ENCODE measurements around the gene FBXW2.

The FBXW2 gene

GRCh38 chr9:120720404-120720803, 72.8 kb downstream of the FBXW2 start:
- H3K27me3 ChIP-seq (ENCODE audit: insufficient read depth, low read length, poor library complexity, severe bottlenecking) = no peaks in the 10 kb centered on the region
- H3K36me3 ChIP-seq (ENCODE audit: insufficient read depth, low read length) = no peaks in the 10 kb centered on the region
- no peak overlapping the region for H3K4me3 ChIP-seq (ENCODE audit: low read length, poor library complexity, severe bottlenecking)
- H3F3A ChIP-seq (ENCODE audit: low read depth) = no peaks in the 10 kb centered on the region
- no peak overlapping the region for H3K9ac ChIP-seq (ENCODE audit: low read depth, low read length, poor library complexity, severe bottlenecking)
- H3K4me2 ChIP-seq (ENCODE audit: low read depth, low read length, poor library complexity, severe bottlenecking) = no peak overlapping the region
- TF ChIP-seq EZH2phosphoT487 (IDR thresholded peaks at IDR 0.05; ENCODE audit: borderline replicate concordance) (no peak), CTCF (conservative IDR thresholded peaks at IDR 0.05; ENCODE audit: low read length) (no peak)
- no peak overlapping the region for H2AFZ ChIP-seq (ENCODE audit: low read length)
- no peaks in the 10 kb centered on the region for H4K20me1 ChIP-seq (ENCODE audit: insufficient read depth, low read length, poor library complexity, severe bottlenecking)
- H3K79me2 ChIP-seq (ENCODE audit: insufficient read depth, low read length) = no peaks in the 10 kb centered on the region
- no peaks in the 10 kb centered on the region for H3K9me2 ChIP-seq (replicated peaks; ENCODE audit: low read depth, low read length)
- H3K4me1 ChIP-seq (ENCODE audit: insufficient read depth, low read length, poor library complexity, severe bottlenecking) = no peaks in the 10 kb centered on the region
- H3K9me3 ChIP-seq (ENCODE audit: insufficient read depth, low read depth, low read length) = no peaks in the 10 kb centered on the region

- Histone ChIP-seq H3K4me3 (ENCODE audit: low read length, poor library complexity, severe bottlenecking) (no peak overlapping the region), H3K79me2 (ENCODE audit: insufficient read depth, low read length) (peaks cover 8% of the 10 kb centered on the region), H4K20me1 (ENCODE audit: insufficient read depth, low read length, poor library complexity, severe bottlenecking) (peaks cover 4% of the 10 kb centered on the region), H3K4me1 (ENCODE audit: insufficient read depth, low read length, poor library complexity, severe bottlenecking) (peaks cover 11% of the 10 kb centered on the region), H3K4me2 (ENCODE audit: low read depth, low read length, poor library complexity, severe bottlenecking) (no peak overlapping the region), H3K9me3 (ENCODE audit: insufficient read depth, low read depth, low read length) (no peaks in the 10 kb centered on the region), H2AFZ (ENCODE audit: low read length) (no peak overlapping the region), H3K27me3 (ENCODE audit: insufficient read depth, low read length, poor library complexity, severe bottlenecking) (no peaks in the 10 kb centered on the region), H3F3A (ENCODE audit: low read depth) (no peaks in the 10 kb centered on the region), H3K9me2 (replicated peaks; ENCODE audit: low read depth, low read length) (no peaks in the 10 kb centered on the region), H3K9ac (ENCODE audit: low read depth, low read length, poor library complexity, severe bottlenecking) (no peak overlapping the region), H3K36me3 (ENCODE audit: insufficient read depth, low read length) (no peaks in the 10 kb centered on the region)
- no peak for TF ChIP-seq EZH2phosphoT487 (IDR thresholded peaks at IDR 0.05; ENCODE audit: borderline replicate concordance)
- TF ChIP-seq CTCF (conservative IDR thresholded peaks at IDR 0.05; ENCODE audit: low read length) = no peak
These were observed 74.9 kb downstream of the FBXW2 start for GRCh38 chr9:120718316-120718715.

- Histone ChIP-seq H3K9ac (ENCODE audit: low read depth, low read length, poor library complexity, severe bottlenecking) (no peak overlapping the region), H3K4me3 (ENCODE audit: low read length, poor library complexity, severe bottlenecking) (no peak overlapping the region), H3K36me3 (ENCODE audit: insufficient read depth, low read length) (no peaks in the 10 kb centered on the region), H3K4me1 (ENCODE audit: insufficient read depth, low read length, poor library complexity, severe bottlenecking) (peaks cover 22% of the 10 kb centered on the region), H4K20me1 (ENCODE audit: insufficient read depth, low read length, poor library complexity, severe bottlenecking) (peaks cover 7% of the 10 kb centered on the region), H3K9me3 (ENCODE audit: insufficient read depth, low read depth, low read length) (no peaks in the 10 kb centered on the region), H3K27me3 (ENCODE audit: insufficient read depth, low read length, poor library complexity, severe bottlenecking) (no peaks in the 10 kb centered on the region), H3K9me2 (replicated peaks; ENCODE audit: low read depth, low read length) (no peaks in the 10 kb centered on the region), H3K79me2 (ENCODE audit: insufficient read depth, low read length) (peaks cover 20% of the 10 kb centered on the region), H2AFZ (ENCODE audit: low read length) (no peak overlapping the region), H3F3A (ENCODE audit: low read depth) (no peaks in the 10 kb centered on the region), H3K4me2 (ENCODE audit: low read depth, low read length, poor library complexity, severe bottlenecking) (no peak overlapping the region)
- TF ChIP-seq CTCF (conservative IDR thresholded peaks at IDR 0.05; ENCODE audit: low read length) = no peak
- no peak for TF ChIP-seq EZH2phosphoT487 (IDR thresholded peaks at IDR 0.05; ENCODE audit: borderline replicate concordance)
These were observed 76.0 kb downstream of the FBXW2 start for GRCh38 chr9:120717176-120717575.

All from Loucy (cell line).